ENCODE results near the gene AGXT2.
A peak's percentile ranks its signal among the peaks of the same experiment; 100 is the strongest.

AGXT2 gene

GRCh38 chr5:35003018-35003957 is 44.5 kb downstream of the AGXT2 start:
- TF ChIP-seq CTCF (IDR thresholded peaks at IDR 0.05; ENCODE audit: control insufficient read depth, extremely low read depth, insufficient read depth) = peak; percentile 90
- no peak for DNase-seq (ENCODE audit: low read depth)
- no peak overlapping the region for H3K4me3 ChIP-seq (ENCODE audit: low read depth, low read length)

- H3K4me3 ChIP-seq (ENCODE audit: low read depth, low read length) = no peak overlapping the region
- no peak for TF ChIP-seq CTCF (IDR thresholded peaks at IDR 0.05; ENCODE audit: control insufficient read depth, extremely low read depth, insufficient read depth)
- DNase-seq (ENCODE audit: low read depth) = no peak
These were observed 45.3 kb downstream of the AGXT2 start for GRCh38 chr5:35002459-35002858.

GRCh38 chr5:35001842-35002241 is 45.9 kb downstream of the AGXT2 start:
- H3K4me3 ChIP-seq (ENCODE audit: low read depth, low read length) = no peak overlapping the region
- no peak for TF ChIP-seq CTCF (IDR thresholded peaks at IDR 0.05; ENCODE audit: control insufficient read depth, extremely low read depth, insufficient read depth)
- no peak for DNase-seq (ENCODE audit: low read depth)

- no peak for TF ChIP-seq CTCF (IDR thresholded peaks at IDR 0.05; ENCODE audit: control insufficient read depth, extremely low read depth, insufficient read depth)
- DNase-seq (ENCODE audit: low read depth) = peak; percentile 4
- no peak overlapping the region for H3K4me3 ChIP-seq (ENCODE audit: low read depth, low read length)
These were observed 49.5 kb downstream of the AGXT2 start for GRCh38 chr5:34998058-34998789.

- H3K4me3 ChIP-seq (ENCODE audit: low read depth, low read length) = no peak overlapping the region
- no peak for DNase-seq (ENCODE audit: low read depth)
- no peak for TF ChIP-seq CTCF (IDR thresholded peaks at IDR 0.05; ENCODE audit: control insufficient read depth, extremely low read depth, insufficient read depth)
These were observed 51.5 kb downstream of the AGXT2 start for GRCh38 chr5:34996261-34996660.

GRCh38 chr5:34993951-34994350 is 53.8 kb downstream of the AGXT2 start:
- no peak for DNase-seq (ENCODE audit: low read depth)
- H3K4me3 ChIP-seq (ENCODE audit: low read depth, low read length) = no peak overlapping the region
- TF ChIP-seq CTCF (IDR thresholded peaks at IDR 0.05; ENCODE audit: control insufficient read depth, extremely low read depth, insufficient read depth) = no peak

Data from LNCaP clone FGC (cell line).